ENCODE measurements around the gene DDX39B.
"Not testable (repeated sequence)": the region's sequence is repeated elsewhere in the genome, so short reads cannot be mapped to it uniquely, and the experiment has no call there.

The DDX39B gene

DNA sequence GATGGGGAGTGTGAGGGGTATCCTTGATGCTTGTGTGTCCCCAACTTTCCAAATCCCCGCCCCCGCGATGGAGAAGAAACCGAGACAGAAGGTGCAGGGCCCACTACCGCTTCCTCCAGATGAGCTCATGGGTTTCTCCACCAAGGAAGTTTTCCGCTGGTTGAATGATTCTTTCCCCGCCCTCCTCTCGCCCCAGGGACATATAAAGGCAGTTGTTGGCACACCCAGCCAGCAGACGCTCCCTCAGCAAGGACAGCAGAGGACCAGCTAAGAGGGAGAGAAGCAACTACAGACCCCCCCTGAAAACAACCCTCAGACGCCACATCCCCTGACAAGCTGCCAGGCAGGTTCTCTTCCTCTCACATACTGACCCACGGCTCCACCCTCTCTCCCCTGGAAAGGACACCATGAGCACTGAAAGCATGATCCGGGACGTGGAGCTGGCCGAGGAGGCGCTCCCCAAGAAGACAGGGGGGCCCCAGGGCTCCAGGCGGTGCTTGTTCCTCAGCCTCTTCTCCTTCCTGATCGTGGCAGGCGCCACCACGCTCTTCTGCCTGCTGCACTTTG is 33.6 kb upstream of the DDX39B start, which contains the start of gene TNF:
TNF (plus strand) TSS at position 231 of the 567 bp plus-strand sequence; CDS start at position 408, 177 bp downstream.
- DNase-seq, result no peak

- DNase-seq, result no peak
Measured at GRCh38 chr6:31574106-31575061, 32.6 kb upstream of the DDX39B start.

GRCh38 chr6:31573239-31574105 is 31.7 kb upstream of the DDX39B start:
- no peak for DNase-seq

GRCh38 chr6:31572041-31572911 is 30.5 kb upstream of the DDX39B start, which contains the start of gene LTA:
Gene LTA, plus strand, starts transcription at chr6:31572289. Its CDS starts 454 bp downstream, at chr6:31572743.
- DNase-seq, result no peak

DNA sequence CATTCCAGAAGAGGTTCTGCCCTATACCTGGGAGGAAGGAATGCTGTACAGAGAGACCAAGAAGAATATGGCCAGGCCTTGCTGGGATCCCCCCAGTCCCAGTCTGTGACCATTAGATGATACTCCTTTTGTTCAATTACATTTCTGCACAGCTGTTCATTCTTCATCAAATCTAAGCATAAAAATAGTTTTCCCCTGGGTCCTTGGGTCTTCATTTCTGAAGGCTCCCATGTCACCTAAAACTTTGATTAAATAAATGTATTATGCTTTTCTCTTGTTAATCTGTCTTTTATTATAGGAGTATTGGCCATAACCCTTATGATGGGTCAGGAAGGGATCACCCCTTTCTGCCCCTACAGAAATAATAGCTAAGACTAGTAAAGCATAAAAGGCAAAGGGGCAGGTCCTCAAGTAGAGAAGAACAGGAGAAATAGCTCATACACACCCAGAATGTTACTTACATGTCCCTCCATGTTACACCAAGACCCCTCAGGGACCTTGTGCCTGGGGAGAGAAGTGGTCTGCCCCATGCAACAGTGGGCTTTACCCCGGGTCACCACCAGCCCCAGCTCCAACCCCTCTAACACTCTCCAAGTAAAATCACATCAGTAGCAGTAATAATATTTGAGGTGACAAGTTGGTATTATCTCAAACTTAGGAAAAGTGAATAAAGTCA is 28.2 kb upstream of the DDX39B start:
- DNase-seq, result no peak

GRCh38 chr6:31568537-31568961 is 26.7 kb upstream of the DDX39B start:
- DNase-seq, result no peak

GRCh38 chr6:31567531-31568370 is 25.9 kb upstream of the DDX39B start:
- DNase-seq, result no peak

GRCh38 chr6:31560697-31561058 is 18.9 kb upstream of the DDX39B start:
- no peak for DNase-seq

DNA sequence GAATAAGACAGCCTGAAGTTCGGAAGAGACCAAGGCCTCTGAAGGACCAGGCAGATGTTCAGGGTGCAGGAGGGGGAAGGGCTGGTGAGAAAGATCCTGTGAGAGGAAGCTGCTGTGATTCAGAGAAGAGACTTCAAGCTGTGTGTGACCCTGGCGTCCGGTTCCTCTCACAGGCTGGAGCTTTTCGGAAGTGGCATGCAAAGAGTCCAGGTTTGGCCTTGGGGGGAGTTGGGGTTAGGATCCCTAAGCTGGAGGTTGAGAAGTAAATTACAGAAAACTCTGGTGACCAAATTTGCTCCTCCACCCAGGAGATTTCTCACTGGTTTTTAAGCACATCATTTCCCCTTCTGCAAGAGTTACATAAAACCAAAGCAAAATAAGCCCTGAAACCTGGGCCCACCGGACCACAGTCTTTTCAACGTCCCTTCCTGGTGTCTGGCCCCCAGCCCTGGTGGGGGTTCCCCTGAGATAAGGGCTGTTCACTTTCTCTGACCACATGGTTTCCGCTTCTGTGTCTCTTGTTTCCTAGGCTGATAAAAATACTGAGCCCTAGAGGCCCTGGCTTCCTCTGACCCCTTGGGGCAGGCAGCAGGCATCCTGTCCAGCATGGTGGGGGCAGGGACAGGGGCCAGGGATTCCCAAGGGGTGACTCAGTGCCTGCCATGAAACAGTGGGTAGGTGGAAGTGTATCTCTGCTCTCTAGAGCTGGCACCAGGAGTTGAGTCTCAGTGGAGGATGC is 18.3 kb upstream of the DDX39B start:
- peak; percentile 72 for DNase-seq

DNA sequence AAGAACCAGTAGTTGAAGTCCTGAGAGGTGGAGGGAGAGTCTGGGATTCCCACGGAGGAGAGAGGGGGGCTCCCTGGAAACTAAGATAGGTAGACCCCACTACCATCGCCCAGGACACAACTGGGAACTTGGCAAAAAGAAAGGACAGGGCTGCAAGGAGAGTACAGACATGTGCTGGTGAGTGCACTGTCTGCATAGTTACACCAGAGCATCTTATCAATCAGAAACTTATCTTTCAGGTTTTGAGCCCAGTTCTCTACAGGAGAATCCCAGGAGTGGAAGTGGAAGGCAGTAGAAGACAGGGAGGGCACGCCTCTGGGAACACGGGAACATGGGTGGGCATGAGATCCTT is 17.8 kb upstream of the DDX39B start:
- no peak for DNase-seq

GRCh38 chr6:31558631-31559500 is 17.1 kb upstream of the DDX39B start:
- no peak for DNase-seq

- no peak for DNase-seq
Measured at GRCh38 chr6:31558318-31558625, 16.5 kb upstream of the DDX39B start.

DNA sequence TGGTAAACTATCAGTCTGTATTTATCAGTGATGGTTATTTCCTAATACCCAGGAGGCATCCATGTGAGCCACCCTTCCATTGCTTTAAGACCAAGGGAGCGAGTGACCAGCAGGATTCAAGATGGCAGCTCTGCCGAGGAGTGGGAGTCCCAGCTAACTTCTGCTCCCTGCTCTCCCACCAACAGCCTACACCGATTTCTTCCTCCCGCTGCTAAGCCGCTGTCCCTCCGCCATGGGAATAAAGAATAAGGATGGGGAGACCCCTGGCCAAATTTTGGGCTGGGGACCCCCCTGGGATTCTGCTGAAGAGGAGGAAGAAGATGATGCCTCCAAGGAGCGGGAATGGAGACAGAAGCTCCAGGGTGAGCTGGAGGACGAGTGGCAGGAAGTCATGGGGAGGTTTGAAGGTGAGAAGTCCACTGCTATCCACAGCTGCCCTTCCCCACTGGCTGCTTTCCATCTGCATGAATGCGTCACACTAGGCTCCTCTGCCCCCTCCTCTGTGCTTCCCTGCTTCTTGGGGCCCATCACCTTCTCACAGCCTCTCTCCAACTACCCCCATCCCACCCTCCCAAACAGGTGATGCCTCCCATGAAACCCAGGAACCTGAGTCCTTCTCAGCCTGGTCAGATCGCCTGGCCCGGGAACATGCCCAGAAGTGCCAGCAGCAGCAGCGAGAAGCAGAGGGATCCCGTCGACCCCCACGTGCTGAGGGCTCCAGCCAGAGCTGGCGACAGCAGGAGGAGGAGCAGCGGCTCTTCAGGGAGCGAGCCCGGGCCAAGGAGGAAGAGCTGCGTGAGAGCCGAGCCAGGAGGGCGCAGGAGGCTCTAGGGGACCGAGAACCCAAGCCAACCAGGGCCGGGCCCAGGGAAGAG is 15.9 kb upstream of the DDX39B start:
- DNase-seq, result no peak

DNA sequence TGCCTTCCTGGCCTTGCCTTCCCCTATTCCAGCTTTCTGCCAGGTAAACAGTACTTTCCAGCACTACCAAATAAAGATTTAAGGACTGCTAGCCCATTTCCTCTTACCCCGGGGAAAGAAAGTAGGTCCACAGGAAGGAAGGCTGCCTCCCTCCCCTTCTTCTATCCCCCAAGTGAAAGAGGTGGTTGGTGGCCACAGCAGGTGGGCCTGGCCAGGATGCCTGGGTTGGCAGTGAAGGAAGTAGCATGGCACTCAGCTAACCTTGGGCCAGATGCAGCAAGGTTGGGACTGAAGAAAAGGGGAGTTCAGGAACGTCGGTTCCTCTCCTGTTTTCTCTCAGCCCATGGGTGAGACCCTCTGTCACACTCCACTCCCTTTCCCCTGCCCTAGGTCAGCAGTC is 14.5 kb upstream of the DDX39B start:
- no peak for DNase-seq

- not testable (repeated sequence) for DNase-seq
Measured at GRCh38 chr6:31551371-31551770, 9.6 kb upstream of the DDX39B start.

DNA sequence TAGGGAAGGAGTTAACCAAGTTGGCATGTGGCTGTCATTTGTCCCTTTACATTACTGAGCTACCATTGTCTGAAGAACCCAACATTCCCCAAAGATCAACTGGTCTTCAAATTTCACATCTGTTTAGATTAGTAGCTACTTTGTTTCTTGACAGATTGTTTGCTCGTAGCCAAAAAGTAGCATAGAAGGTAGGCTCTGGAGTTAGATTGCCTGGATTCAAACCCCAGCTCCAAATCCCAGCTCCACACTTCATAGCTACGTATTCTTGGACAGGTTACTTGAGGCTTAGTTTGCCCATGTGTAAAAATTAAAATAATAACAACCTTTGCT is 6.7 kb upstream of the DDX39B start:
- no peak for DNase-seq

DNA sequence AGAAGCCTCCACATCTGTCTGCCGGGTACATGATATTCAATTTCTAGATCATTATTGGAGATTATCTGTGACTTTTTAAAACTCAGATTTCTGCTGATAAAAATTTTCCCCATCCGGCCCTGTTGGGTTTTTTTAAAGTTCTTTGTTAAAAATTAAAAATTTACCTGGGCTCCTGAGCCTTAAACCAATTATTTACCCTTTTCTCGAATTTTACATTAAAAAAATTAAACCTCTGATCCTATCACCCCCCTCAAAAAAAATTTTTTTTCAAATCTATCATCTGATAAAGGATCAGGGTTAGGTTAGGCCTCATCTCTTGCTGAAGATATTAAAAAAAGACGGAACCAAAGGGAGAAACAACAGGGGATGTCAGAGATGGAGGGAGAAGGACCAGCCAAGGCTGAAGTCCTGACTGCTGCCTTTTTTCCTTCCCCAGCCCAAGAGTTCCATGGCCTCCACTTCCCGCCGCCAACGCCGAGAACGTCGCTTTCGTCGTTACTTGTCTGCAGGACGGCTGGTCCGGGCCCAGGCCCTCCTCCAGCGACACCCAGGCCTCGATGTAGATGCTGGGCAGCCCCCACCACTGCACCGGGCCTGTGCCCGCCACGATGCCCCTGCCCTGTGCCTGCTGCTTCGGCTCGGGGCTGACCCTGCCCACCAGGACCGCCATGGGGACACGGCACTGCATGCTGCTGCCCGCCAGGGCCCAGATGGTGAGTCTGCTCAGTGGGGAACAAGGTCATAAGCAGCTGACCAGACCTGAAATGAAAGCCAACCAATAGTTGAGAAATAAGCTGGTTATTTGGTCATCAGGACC is 6.1 kb upstream of the DDX39B start:
- no peak for DNase-seq
